GM18499 (cell line): ENCODE data around the gene OR51B4.
A peak's percentile ranks its signal among the peaks of the same experiment; 100 is the strongest.
"Not testable (repeated sequence)": the region's sequence is repeated elsewhere in the genome, so short reads cannot be mapped to it uniquely, and the experiment has no call there.

Experiments used
- ATAC-seq: cut with Tn5 transposase; IDR thresholded peaks from one replicate; pipeline ENCODE4 v1.9.1; 2021; ENCODE audit warnings: moderate number of reproducible peaks; ENCODE audit not compliant: insufficient read depth, unreplicated experiment

OR51B4 gene

GRCh38 chr11:5301846-5302245, at the start of gene OR51B4:
Gene OR51B4, minus strand, starts transcription at chr11:5301946. Its CDS starts 0 bp downstream, at chr11:5301946.
- no peak for ATAC-seq

DNA sequence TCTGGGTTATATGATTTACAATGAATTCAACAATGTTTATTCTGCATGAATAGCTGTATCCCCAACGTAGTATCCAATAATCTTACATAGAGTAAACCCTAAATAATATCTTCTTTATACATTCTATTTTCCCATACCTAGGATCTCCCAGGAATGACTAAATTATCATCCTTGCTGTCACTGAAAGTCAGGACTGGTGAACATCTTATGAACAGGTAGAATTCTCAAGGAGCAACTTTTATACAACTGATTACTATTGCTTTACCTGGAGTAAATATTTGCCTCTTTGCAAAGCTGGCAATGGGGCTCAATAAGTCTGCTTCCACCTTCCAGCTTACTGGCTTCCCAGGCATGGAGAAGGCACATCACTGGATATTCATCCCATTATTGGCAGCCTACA, 49.5 kb upstream of the OR51B4 start, which contains the start of gene OR51B6:
Gene OR51B6, plus strand, starts transcription at position 301 of the 400 bp plus-strand sequence. Its CDS starts 0 bp downstream, at position 301.
- ATAC-seq: no peak

- no peak for ATAC-seq
Measured at GRCh38 chr11:5349550-5349949, 47.8 kb upstream of the OR51B4 start.

DNA sequence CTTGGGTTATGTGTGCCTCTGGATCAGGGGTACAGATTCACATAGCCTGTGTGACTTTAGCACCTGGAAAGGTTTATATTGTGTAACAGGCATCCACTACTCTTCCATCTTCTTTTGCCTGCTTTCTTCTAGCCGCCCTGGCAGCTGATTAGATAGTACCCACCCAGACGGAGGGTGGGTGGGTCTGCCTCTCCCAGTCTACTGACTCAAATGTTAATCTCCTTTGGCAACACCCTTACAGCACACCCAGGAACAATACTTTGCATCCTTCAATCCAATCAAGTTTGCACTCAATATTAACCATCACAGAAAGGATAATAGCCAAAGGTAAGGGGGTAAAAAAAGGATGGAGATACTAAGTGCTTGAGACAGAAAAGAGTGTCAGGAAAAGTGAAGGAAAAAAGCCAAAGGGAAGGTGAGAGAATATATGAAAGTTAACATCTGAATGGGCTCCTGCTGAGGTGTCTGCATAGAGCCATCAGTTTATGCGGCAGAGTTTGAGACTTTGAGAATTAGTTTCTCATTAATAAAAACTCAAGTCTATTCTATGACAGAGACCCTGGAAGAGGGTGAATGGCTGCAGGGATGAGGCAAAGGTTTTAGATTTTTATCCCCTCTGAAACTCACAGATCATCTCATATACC, 46.9 kb upstream of the OR51B4 start:
- no peak for ATAC-seq

DNA sequence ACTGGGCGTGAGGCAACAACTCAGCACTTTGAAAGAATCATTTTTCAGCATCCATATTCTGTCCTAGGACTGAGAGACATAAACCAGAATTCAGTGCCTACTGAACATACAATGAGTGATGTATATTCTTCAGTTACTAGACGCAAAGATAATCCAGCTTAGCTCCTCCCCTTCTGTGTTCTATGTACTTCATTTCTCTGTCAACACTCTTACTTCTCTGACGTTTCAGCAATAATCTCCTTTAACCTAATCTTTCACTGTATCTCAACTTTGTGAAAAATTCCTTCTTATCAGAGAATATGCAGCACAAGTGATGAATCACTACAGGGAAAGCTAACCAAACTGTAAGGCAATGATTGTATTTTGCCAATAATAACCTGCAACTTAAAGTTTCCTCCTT, 44.1 kb upstream of the OR51B4 start:
- ATAC-seq: no peak

DNA sequence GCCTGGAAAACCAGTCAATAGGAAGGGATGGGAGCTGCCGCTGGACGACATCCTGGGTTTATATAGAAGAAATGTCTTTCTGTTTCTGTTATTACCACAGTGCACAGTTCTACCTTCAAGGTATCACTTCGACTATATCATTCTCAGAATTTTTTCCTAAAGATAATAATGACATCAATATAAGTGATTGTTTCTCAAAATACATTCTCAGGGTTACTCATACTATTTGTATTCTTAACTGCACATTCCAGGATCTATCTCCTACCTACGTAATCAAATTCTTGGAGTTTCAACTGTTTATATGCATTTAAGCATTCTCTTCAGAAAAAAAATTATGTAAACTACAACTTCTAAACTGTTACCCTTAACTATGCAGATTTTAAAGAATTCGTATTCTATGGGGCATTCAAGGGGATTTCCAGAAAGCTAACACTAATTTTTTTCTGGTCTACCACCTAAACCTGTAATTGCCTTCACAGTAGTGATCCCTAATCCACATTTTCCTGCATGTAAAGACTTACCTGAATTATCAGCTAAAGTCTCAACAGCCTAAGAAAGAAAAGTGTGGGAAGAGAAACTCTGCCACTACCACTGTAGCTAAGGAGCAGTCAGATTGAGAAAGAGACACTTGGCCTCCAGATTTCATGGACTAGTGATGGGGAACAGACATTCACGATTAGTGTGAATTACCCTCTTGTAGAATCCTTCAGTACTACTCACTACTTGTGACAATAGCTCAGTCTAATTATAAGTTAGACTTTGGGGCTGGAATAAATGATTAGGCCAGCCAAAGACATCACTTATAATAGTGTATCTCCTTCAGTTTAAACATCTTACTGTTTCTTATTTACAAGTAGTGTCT, 42.0 kb upstream of the OR51B4 start, which contains the start of gene OR51B5:
Gene OR51B5, minus strand, starts transcription at position 51 of the 862 bp plus-strand sequence. Its CDS starts 0 bp downstream, at position 51.
- ATAC-seq: no peak

DNA sequence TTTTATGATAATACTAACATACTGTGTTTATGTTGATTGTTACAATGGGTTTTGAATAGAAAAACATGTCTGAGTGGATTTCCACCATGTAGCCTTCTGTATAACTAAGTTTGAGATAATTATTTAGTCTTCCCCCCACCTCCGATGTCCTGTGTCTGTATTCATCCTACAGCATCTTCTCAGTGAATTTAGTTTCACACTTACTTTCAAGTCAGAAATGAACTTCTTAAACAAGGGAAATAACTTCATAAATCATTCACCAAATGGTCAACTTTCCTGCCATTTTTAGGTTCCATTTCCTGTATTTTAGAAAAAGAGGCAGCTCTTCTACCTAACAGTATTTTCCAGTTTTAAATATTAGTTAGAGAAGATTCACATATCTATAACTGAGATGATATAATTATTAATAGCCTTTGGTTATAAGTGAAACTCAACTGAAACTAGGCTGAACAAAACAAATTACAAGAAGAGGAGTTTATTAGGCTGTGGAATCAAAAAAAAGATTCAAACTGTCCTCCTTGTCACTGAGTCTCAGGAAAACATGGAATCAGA, 38.1 kb upstream of the OR51B4 start:
- peak; percentile 45 for ATAC-seq

DNA sequence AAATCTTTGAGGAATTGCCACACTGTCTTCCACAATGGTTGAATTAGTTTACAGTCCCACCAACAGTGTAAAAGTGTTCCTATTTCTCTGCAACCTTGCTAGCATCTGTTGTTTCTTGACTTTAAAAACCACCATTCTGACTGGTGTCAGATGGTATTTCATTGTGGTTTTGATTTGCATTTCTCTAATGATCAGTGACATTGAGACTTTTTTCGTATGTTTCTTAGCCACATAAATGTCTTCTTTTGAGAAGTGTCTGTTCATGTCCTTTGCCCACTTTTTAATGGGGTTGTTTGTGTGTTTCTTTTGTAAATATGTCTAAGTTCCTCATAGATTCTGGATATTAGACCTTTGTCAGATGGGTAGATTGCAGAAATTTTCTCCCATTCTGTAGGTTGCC, 35.5 kb upstream of the OR51B4 start:
- not testable (repeated sequence) for ATAC-seq

DNA sequence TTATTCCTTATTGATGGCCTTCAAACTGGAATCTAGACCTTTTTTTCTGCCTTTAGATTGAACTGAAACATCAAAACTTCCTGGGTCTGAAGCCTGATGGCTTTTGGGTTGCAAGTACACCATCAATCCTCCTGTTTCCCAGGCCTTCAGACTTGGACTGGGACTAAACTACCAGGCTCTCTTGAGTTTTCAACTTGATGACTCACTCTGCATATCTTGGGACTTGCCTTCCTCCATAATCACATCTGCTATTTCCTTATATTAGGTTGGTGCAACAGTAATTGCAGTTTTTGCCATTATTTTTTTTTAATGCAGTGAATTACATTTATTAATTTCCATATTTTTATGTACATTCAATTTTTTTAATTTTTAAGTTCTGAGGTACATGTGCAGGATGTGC, 34.6 kb upstream of the OR51B4 start:
- no peak for ATAC-seq

DNA sequence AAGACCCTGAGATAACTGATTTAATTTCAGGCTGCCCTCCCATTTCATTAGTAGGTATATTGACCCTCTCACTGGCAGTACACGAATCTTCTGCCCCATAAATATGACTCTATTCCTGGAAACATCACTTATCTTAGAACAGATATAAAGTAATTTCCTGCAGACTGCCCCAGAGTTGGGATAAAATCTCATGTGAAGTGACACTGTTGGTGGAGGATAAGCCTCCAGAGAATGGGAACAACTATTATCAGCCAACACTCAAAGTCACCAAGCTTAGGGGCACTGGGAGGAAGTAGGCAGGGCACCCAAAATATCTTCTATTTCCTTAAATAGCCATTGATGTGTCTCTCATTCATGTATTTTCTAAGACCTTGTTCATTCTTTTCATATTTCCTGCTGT, 33.4 kb upstream of the OR51B4 start:
- no peak for ATAC-seq

DNA sequence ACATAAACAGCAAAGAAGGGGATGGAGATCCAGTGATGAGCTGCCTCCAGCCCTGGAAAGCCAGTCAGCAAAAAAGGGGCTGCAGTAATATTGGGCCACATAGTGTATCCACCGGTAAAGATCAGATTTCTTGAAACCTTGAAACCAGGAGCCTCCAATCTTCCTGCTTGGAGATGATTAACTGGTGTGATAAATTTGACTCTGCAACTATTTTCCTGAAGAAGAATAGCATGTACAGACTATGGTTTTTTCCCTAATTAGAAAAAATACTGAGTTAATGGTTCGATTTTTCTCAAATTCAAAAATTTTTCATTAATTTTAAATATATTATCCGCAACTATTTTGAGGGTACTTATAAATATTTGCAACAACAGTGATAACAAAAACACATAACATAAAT, 22.5 kb upstream of the OR51B4 start, which contains the start of gene OR51B2:
Gene OR51B2, minus strand, starts transcription at position 101 of the 400 bp plus-strand sequence. Its CDS starts 0 bp downstream, at position 101.
- no peak for ATAC-seq

DNA sequence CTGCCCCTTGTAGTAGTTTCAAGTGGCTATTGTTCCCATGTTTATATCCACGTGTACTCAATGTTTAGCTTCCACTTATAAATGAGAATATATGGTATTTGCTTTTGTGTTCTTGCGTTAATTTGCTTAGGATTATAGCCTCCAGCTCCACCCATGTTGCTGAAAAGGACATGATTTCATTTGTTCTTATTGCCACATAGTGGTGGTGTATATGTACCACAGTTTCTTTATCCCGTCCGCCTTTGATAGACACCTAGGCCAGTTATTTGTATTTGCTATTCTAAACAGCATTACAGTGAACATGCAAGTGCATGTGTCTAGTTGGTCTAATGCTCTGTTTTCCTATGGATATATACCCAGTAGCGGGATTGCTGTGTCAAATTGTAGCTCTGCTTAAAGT, 15.5 kb upstream of the OR51B4 start:
- ATAC-seq: no peak

- ATAC-seq: not testable (repeated sequence)
Measured at GRCh38 chr11:5313326-5314023, 11.7 kb upstream of the OR51B4 start.

- no peak for ATAC-seq
Measured at GRCh38 chr11:5310423-5310822, 8.7 kb upstream of the OR51B4 start.

DNA sequence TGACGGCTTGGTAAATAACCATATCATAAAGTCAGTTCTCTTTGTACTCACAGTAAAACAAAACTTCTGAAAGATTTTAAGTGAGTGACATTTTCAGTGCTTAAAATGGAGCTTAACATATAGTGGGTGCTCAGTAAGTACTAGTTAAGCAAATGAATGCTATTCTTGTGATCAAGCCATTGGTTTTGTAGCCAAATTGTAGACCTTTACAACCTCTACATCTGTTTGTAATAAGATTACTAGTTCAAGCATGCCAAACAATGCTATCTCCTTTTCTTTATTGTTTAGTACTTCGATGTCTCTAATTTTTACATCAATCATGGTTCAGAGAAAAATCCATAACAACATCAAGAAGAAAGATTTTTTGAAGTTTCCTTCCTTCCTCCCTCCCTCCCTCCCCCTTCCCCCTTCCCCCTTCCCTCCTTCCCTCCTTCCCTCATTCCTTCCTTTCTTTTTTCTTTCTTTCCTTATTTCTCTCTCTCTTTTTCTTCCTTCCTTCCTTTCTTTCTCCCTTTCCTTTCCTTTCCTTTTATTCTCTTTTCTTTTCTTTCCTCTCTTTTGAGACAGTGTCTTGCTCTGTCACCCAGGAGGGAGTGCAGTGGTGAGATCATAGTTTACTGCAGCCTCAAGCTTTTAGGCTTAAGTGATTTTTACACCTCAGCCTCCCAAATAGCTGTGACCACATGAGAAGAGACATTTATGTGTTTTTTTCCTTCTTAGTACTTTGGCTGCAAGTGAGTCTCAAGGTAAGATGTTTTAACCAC, 5.7 kb upstream of the OR51B4 start:
- no peak for ATAC-seq

GRCh38 chr11:5304046-5304445, 2.3 kb upstream of the OR51B4 start:
- no peak for ATAC-seq

DNA sequence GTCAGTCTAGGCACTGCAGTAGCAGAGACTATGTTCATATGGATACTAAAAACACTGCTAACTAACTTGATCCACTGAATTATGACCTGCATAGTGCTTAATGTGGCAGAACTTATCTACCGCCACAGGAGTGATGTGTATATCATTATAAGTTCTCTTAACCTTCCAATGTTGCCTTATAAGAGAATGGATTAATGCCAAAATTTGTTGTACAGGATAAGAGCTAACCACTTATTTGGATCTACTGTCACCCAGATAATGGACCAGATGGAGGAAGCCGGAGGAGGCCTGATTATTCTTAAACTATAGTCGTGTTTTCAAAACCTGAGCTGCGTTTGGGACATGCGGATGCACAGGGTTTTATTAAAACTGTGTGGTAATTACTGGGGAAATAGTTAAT, 1.9 kb upstream of the OR51B4 start:
- no peak for ATAC-seq

DNA sequence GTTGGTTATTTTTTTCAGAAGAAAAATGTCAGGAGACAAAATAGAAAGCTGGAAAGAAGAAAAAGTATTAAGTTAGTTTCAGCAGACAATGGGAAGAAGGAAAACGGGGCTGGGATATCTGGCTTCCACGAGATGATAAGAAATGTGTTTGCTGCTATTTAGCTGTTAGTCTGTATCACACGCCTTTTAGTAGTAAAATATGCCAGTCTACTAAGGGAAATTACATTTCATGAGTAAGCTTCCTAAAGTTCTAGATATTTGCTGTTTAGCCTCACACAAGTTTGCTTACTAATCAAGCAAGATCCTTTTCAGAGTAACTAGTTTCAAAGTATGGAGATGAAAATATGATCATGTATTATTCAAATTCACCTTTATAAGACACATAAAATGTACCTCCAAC, 1.5 kb downstream of the OR51B4 start:
- ATAC-seq: no peak

GRCh38 chr11:5298451-5298850, 3.3 kb downstream of the OR51B4 start:
- ATAC-seq: no peak
